Smooth muscle cell (in vitro differentiated cells): ENCODE results near the gene WNT8A. TPM values are rescaled to one million over a fixed set of nuclear protein-coding genes. Genes with fewer than 3 reads are reported as not detected.

Experiments
- DNase-seq: peaks from one replicate; lab custom pipeline; 2025; ENCODE audit not compliant: unreplicated experiment; lab: John Stamatoyannopoulos, UW
- H2AFZ ChIP-seq: fragments of 200-600 bp; sonication (generic); 2 replicates; pipeline ENCODE4 v1.6.0; 2016; ENCODE audit warnings: antibody characterized with exemption, low read depth, mild to moderate bottlenecking
- H3F3A ChIP-seq: fragments of 200-600 bp; sonication (generic); 2 replicates; pipeline ENCODE4 v1.6.0; 2017; ENCODE audit warnings: antibody characterized with exemption, low read depth
- H3K27ac ChIP-seq: fragments of 200-600 bp; sonication (generic); 2 replicates; pipeline ENCODE4 v1.5.1; 2016; ENCODE audit warnings: low read depth, mild to moderate bottlenecking
- H3K27me3 ChIP-seq: fragments of 200-600 bp; sonication (generic); 2 replicates; pipeline ENCODE4 v1.6.1; 2016; ENCODE audit warnings: low read depth, mild to moderate bottlenecking
- H3K36me3 ChIP-seq: fragments of 200-600 bp; sonication (generic); 2 replicates; pipeline ENCODE4 v1.5.1; 2016; ENCODE audit warnings: low read depth
- H3K4me1 ChIP-seq: fragments of 200-600 bp; sonication (generic); 2 replicates; pipeline ENCODE4 v1.5.1; 2016; ENCODE audit warnings: low read depth
- H3K4me2 ChIP-seq: fragments of 200-600 bp; sonication (generic); 2 replicates; pipeline ENCODE4 v1.6.0; 2016; ENCODE audit warnings: mild to moderate bottlenecking
- H3K4me3 ChIP-seq: fragments of 200-600 bp; sonication (generic); 2 replicates; pipeline ENCODE4 v1.5.1; 2016; ENCODE audit warnings: mild to moderate bottlenecking
- H3K79me2 ChIP-seq: fragments of 200-600 bp; sonication (generic); 2 replicates; pipeline ENCODE4 v1.6.0; 2016; ENCODE audit warnings: low read depth, mild to moderate bottlenecking
- H3K9ac ChIP-seq: fragments of 200-600 bp; sonication (generic); 2 replicates; pipeline ENCODE4 v1.6.0; 2016; ENCODE audit warnings: low read depth
- H3K9me3 ChIP-seq: fragments of 200-600 bp; sonication (generic); replicated peaks from 2 replicates; pipeline ENCODE4 v1.5.1; 2016; ENCODE audit warnings: low read depth
- H4K20me1 ChIP-seq: fragments of 200-600 bp; sonication (generic); 2 replicates; pipeline ENCODE4 v1.6.0; 2016; ENCODE audit warnings: low read depth
- WGBS: methylation state at CpG from one replicate; pipeline ENCODE4 v1.1.7; 2016; ENCODE audit warnings: low lambda C conversion rate; 5-methylcytosine and 5-hydroxymethylcytosine counted together
- polyA plus RNA-seq: library from polyadenylated mRNA; unstranded; fragments of >200 nt; fragmentation: Nextera tagmentation; extraction: Ambion mirVana; gene quantifications from 2 replicates; pipeline ENCODE4 v1.2.1, GENCODE V29; 2016
- small RNA-seq: library from RNA; depleted of rRNA; stranded (forward); fragments of <200 nt; gene quantifications from one replicate; pipeline ENCODE3, GENCODE V24; 2014
- total RNA-seq: library from RNA; depleted of rRNA; stranded (reverse); fragments of >200 nt; gene quantifications from 2 replicates; pipeline ENCODE4 v1.2.3, GENCODE V29; 2014
- TF ChIP-seq, protein P1 (sequence below): fragments of 200-600 bp; sonication (generic); IDR thresholded peaks from 2 replicates; pipeline ENCODE4 v1.5.1; 2017; ENCODE audit warnings: borderline replicate concordance, mild to moderate bottlenecking, antibody characterized with exemption; ENCODE audit not compliant: insufficient read depth, poor library complexity, severe bottlenecking

Gene WNT8A
- total and polyA plus RNA-seq, 2 experiments from 2014 or later, result not detected

DNA sequence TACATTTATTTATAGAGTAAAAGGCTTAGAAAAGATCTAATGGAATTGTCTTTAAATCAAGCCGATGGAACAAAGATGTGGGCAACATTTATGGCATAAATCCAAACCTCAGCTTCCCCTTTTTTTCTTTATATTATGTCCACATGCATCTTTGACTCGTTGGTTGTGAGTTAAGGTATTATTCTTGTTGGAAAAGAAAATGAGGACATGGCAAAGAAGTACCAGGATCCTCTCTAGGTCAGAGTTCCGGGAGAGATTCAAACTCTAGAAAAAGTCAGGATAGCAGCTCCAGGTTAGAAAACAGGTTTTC is 55.9 kb downstream of the WNT8A start:
- Histone ChIP-seq H3K9me3 (no peaks in the 10 kb centered on the region), H3K27me3 (no peaks in the 10 kb centered on the region), H3F3A (no peaks in the 10 kb centered on the region), H3K4me1 (peaks cover 3% of the 10 kb centered on the region), H3K4me3 (peak overlapping the region; percentile 62), H3K9ac (no peak overlapping the region), H2AFZ (peak overlapping the region; percentile 70), H3K4me2 (peak overlapping the region; percentile 83), H3K27ac (no peak overlapping the region), H3K79me2 (no peaks in the 10 kb centered on the region), H3K36me3 (no peaks in the 10 kb centered on the region), H4K20me1 (no peaks in the 10 kb centered on the region)
- WGBS, result 70% methylated on average over 3 of the region's 3 CpGs
- TF ChIP-seq, protein P1, sequence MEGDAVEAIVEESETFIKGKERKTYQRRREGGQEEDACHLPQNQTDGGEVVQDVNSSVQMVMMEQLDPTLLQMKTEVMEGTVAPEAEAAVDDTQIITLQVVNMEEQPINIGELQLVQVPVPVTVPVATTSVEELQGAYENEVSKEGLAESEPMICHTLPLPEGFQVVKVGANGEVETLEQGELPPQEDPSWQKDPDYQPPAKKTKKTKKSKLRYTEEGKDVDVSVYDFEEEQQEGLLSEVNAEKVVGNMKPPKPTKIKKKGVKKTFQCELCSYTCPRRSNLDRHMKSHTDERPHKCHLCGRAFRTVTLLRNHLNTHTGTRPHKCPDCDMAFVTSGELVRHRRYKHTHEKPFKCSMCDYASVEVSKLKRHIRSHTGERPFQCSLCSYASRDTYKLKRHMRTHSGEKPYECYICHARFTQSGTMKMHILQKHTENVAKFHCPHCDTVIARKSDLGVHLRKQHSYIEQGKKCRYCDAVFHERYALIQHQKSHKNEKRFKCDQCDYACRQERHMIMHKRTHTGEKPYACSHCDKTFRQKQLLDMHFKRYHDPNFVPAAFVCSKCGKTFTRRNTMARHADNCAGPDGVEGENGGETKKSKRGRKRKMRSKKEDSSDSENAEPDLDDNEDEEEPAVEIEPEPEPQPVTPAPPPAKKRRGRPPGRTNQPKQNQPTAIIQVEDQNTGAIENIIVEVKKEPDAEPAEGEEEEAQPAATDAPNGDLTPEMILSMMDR, result no peak
- no peak for DNase-seq

DNA sequence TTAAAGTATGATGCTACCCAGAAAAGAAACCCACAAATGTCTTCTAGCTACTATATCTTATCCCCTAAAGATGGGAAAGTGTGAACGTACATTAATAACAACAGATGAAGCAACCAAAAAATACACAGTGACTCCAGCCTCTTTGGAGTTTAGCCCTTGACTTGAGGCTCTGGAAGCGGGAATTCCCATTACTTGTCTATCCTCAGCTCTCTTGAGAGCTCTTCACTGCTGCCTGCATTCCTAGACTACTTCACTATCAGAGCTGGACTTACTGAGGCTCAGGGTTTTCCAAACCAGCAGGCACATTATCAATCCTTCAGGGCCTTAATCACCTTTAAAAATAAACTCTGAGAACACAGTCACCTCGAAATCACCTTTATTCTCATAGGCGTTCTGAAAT is 56.4 kb downstream of the WNT8A start:
- Histone ChIP-seq H3F3A (no peaks in the 10 kb centered on the region), H3K4me2 (no peak overlapping the region), H3K9me3 (no peaks in the 10 kb centered on the region), H3K36me3 (no peaks in the 10 kb centered on the region), H3K79me2 (no peaks in the 10 kb centered on the region), H2AFZ (no peak overlapping the region), H3K4me3 (no peak overlapping the region), H3K27me3 (no peaks in the 10 kb centered on the region), H4K20me1 (no peaks in the 10 kb centered on the region), H3K4me1 (peaks cover 3% of the 10 kb centered on the region), H3K9ac (no peak overlapping the region), H3K27ac (no peak overlapping the region)
- 70% methylated on average over 4 of the region's 4 CpGs for WGBS
- no peak for DNase-seq
- TF ChIP-seq, protein P1, result no peak

Small RNA genes within 50 kb of the gene (small RNA-seq; reads per million reads assigned to genes)
- gene RNU6-1148P, result not detected
- not detected for gene RNU6-460P
- gene RNU6-888P, result not detected

Other genes with a start within 250 kb of the WNT8A start
- not detected in 2 replicates for gene MYOT, start 216.2 kb upstream of the WNT8A start, total RNA-seq
- gene MYOT, start 216.2 kb upstream of the WNT8A start, polyA plus RNA-seq, result 0.07 and 0.29 TPM in 2 replicates
- not detected in 2 replicates for gene PKD2L2, start 194.6 kb upstream of the WNT8A start, total RNA-seq
- gene PKD2L2, start 194.6 kb upstream of the WNT8A start, polyA plus RNA-seq, result 0.19 and 0.22 TPM in 2 replicates
- 15.1 and 22.9 TPM in 2 replicates for gene FAM13B, start 51.0 kb upstream of the WNT8A start, total RNA-seq
- 3.8 and 10.9 TPM in 2 replicates for gene FAM13B, start 51.0 kb upstream of the WNT8A start, polyA plus RNA-seq
- 0.67 and 2.7 TPM in 2 replicates for gene NME5, start 55.4 kb downstream of the WNT8A start, total RNA-seq
- 1.2 and 2.1 TPM in 2 replicates for gene NME5, start 55.4 kb downstream of the WNT8A start, polyA plus RNA-seq
- 24.2 and 25.1 TPM in 2 replicates for gene BRD8, start 94.6 kb downstream of the WNT8A start, total RNA-seq
- gene BRD8, start 94.6 kb downstream of the WNT8A start, polyA plus RNA-seq, result 34.3 and 41.2 TPM in 2 replicates
- 8.8 and 10.7 TPM in 2 replicates for gene KIF20A, start 95.1 kb downstream of the WNT8A start, total RNA-seq
- gene KIF20A, start 95.1 kb downstream of the WNT8A start, polyA plus RNA-seq, result 7.8 and 9.4 TPM in 2 replicates
- 37.2 and 61.0 TPM in 2 replicates for gene CDC23, start 129.3 kb downstream of the WNT8A start, total RNA-seq
- gene CDC23, start 129.3 kb downstream of the WNT8A start, polyA plus RNA-seq, result 39.5 and 43.5 TPM in 2 replicates
- 0.36 TPM in 1 of 2 replicates, not detected in the other for gene GFRA3, start 190.6 kb downstream of the WNT8A start, total RNA-seq
- 0.09 and 2.7 TPM in 2 replicates for gene GFRA3, start 190.6 kb downstream of the WNT8A start, polyA plus RNA-seq
- 2.6 and 4.3 TPM in 2 replicates for gene CDC25C, start 247.8 kb downstream of the WNT8A start, total RNA-seq
- 1.7 and 3.0 TPM in 2 replicates for gene CDC25C, start 247.8 kb downstream of the WNT8A start, polyA plus RNA-seq